AG04450 (cell line): ENCODE data around the gene HIVEP2. TPM values are rescaled to one million over a fixed set of nuclear protein-coding genes. Genes with fewer than 3 reads are reported as not detected.

Source experiments
- CTCF ChIA-PET: fragments of 300-600, 350-600 bp; formaldehyde crosslinking; extraction: SDS; loops from one replicate; lab custom pipeline; 2022; ENCODE audit warnings: antibody characterized with exemption, inconsistent platforms; lab: Charles Lee
- POLR2A ChIA-PET: fragments of 350-600 bp; formaldehyde crosslinking; extraction: SDS; loops from one replicate; lab custom pipeline; 2021; ENCODE audit warnings: antibody characterized with exemption, inconsistent platforms; lab: Yijun Ruan, JAX
- DNase-seq: peaks from one replicate; pipeline ENCODE4 v3.0.0-alpha.2; 2011; ENCODE audit warnings: low read depth, low spot score
- H3K27ac ChIP-seq: one replicate; pipeline ENCODE4 v1.5.1; 2012; ENCODE audit warnings: low read depth, low read length, control low read depth
- H3K27me3 ChIP-seq: one replicate; pipeline ENCODE4 v1.6.0; 2012; ENCODE audit warnings: low read length; ENCODE audit not compliant: control insufficient read depth, insufficient read depth
- H3K4me3 ChIP-seq: 2 replicates; pipeline ENCODE4 v1.5.1; 2011; ENCODE audit warnings: mild to moderate bottlenecking, low read depth, low read length, control low read depth
- H3K9me3 ChIP-seq: 2 replicates; pipeline ENCODE4 v1.5.1; 2012; ENCODE audit warnings: low read length; ENCODE audit not compliant: control insufficient read depth, insufficient read depth
- polyA plus RNA-seq: library from polyadenylated mRNA; depleted of rRNA; stranded (reverse); fragments of >200 nt; gene quantifications from 2 replicates; pipeline ENCODE4 v1.2.3, GENCODE V29; 2011
- TF ChIP-seq, protein P1 (sequence below): IDR thresholded peaks from 2 replicates; pipeline ENCODE4 v1.5.1; 2011; ENCODE audit warnings: low read depth, low read length, control low read depth, inconsistent platforms

The HIVEP2 gene
- polyA plus RNA-seq, 1 experiment = 4.9 TPM

GRCh38 chr6:142732790-142733189, 212.2 kb downstream of the HIVEP2 start:
- Histone ChIP-seq H3K9me3 (no peaks in the 10 kb centered on the region), H3K4me3 (no peak overlapping the region), H3K27ac (no peak overlapping the region), H3K27me3 (no peaks in the 10 kb centered on the region)
- TF ChIP-seq, protein P1, sequence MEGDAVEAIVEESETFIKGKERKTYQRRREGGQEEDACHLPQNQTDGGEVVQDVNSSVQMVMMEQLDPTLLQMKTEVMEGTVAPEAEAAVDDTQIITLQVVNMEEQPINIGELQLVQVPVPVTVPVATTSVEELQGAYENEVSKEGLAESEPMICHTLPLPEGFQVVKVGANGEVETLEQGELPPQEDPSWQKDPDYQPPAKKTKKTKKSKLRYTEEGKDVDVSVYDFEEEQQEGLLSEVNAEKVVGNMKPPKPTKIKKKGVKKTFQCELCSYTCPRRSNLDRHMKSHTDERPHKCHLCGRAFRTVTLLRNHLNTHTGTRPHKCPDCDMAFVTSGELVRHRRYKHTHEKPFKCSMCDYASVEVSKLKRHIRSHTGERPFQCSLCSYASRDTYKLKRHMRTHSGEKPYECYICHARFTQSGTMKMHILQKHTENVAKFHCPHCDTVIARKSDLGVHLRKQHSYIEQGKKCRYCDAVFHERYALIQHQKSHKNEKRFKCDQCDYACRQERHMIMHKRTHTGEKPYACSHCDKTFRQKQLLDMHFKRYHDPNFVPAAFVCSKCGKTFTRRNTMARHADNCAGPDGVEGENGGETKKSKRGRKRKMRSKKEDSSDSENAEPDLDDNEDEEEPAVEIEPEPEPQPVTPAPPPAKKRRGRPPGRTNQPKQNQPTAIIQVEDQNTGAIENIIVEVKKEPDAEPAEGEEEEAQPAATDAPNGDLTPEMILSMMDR = no peak
- DNase-seq = no peak
- ChIA-PET POLR2A (no interaction called here), CTCF (no interaction called here)

DNA sequence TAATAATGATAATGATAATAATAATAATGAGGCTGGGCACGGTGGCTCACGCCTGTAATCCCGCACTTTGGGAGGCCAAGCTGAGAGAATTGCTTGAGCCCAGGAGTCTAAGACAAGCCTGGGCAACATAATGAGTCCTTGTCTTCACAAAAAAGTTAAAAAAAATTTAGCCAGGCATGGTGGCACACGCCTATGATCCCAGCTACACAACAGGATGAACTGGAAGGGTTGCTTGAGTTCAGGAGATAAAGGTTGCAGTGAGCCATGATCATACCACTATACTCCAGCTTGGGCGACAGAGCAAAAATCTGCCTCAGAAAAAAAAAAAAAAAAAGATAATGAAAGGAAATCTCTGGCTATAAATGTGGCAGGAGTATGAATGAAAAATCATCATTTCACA, 213.4 kb downstream of the HIVEP2 start:
- TF ChIP-seq, protein P1 = no peak
- CTCF ChIA-PET = no interaction called here
- no peaks in the 10 kb centered on the region for H3K27me3 ChIP-seq
- no peak for DNase-seq
- H3K27ac ChIP-seq = no peak overlapping the region
- POLR2A ChIA-PET = no interaction called here
- H3K9me3 ChIP-seq = no peaks in the 10 kb centered on the region
- H3K4me3 ChIP-seq = no peak overlapping the region

DNA sequence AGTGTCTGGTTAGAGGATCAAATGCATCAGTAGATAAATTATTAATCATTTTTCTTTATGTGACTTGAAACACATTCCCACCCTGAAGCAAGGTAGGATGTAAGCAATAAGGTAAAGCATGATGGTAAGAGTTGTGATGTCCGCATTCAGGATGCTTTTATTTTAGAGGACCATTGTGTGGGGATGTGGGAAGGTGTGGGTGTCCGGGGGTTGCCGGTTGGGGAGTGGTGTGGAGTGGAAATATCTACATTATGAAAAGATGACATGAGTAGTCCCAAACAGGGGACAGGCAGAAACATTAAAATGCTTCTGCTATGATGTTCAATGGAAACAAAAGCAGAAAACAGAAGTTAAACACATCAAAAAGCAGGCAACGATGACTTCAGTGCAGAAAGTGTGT, 215.4 kb downstream of the HIVEP2 start:
- Histone ChIP-seq H3K27ac (no peak overlapping the region), H3K27me3 (no peaks in the 10 kb centered on the region), H3K9me3 (no peaks in the 10 kb centered on the region), H3K4me3 (no peak overlapping the region)
- TF ChIP-seq, protein P1 = no peak
- ChIA-PET CTCF (no interaction called here), POLR2A (no interaction called here)
- no peak for DNase-seq

- POLR2A ChIA-PET = no interaction called here
- Histone ChIP-seq H3K27ac (no peak overlapping the region), H3K4me3 (no peak overlapping the region), H3K27me3 (no peaks in the 10 kb centered on the region), H3K9me3 (no peaks in the 10 kb centered on the region)
- CTCF ChIA-PET = no interaction called here
- DNase-seq = no peak
- TF ChIP-seq, protein P1 = no peak
Measured at GRCh38 chr6:142728910-142729481, 216.0 kb downstream of the HIVEP2 start.

DNA sequence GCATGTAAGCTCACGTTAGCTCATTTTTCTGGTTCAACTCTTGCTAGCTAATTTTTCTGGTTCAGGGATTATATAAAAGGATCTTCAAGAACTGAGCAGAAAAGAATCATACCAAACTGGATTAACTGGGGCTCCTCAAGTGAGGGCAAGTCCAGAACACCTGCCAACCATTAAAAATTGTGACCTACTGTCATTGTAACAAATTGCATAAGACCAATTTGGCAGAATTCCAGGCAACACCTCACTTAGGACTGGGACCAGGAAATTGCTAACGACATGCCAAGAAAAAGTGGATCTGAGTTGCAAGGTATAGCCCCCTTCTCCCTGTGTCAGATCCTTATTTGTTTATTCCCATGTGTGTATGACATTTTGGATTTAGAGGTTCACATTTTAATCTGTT, 216.6 kb downstream of the HIVEP2 start:
- ChIA-PET POLR2A (no interaction called here), CTCF (no interaction called here)
- DNase-seq = no peak
- no peaks in the 10 kb centered on the region for H3K27me3 ChIP-seq
- TF ChIP-seq, protein P1 = no peak
- H3K27ac ChIP-seq = no peak overlapping the region
- H3K4me3 ChIP-seq = no peak overlapping the region
- H3K9me3 ChIP-seq = no peaks in the 10 kb centered on the region
